Subcutaneous adipose tissue (tissue), 4 donors: Measurements from ENCODE around the gene PPIH. TPM values are rescaled to one million over a fixed set of nuclear protein-coding genes. Genes with fewer than 3 reads are reported as not detected.

Source experiments
- total RNA-seq, 4 donors: library from RNA; depleted of rRNA; stranded (reverse); fragments of >200 nt; gene quantifications; one replicate each; pipeline ENCODE4 v1.1.0, GENCODE V29; 2016
- TF ChIP-seq, protein P1 (sequence below): fragments of 450-650 bp; IDR thresholded peaks from one replicate; pipeline ENCODE4 v1.5.1; 2016; ENCODE audit warnings: low read depth, mild to moderate bottlenecking, control low read depth, antibody characterized with exemption, moderate library complexity

Gene PPIH
- total RNA-seq, 4 donors from 2014 or later = 11.9 to 23.6 (median 20.2) TPM

DNA sequence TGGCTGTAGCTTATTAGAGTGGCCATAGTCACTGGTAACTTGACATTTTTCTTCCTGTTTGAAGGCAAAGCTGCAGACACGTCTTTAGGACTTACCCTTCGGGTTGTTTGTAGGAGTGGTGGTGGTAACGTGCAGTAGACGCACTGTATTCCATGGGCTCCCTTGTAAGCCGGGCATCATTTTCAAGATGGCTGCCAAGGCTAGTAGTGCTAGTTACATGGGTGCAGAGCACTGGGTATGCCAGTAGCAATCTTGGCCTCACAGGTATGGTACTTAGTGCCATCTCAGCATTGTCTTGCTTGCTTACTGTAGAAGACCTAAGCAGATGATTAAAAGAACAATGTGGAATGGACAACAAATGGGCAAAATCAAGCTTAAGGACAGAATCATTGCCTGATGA is 25.9 kb downstream of the PPIH start:
- TF ChIP-seq, protein P1, sequence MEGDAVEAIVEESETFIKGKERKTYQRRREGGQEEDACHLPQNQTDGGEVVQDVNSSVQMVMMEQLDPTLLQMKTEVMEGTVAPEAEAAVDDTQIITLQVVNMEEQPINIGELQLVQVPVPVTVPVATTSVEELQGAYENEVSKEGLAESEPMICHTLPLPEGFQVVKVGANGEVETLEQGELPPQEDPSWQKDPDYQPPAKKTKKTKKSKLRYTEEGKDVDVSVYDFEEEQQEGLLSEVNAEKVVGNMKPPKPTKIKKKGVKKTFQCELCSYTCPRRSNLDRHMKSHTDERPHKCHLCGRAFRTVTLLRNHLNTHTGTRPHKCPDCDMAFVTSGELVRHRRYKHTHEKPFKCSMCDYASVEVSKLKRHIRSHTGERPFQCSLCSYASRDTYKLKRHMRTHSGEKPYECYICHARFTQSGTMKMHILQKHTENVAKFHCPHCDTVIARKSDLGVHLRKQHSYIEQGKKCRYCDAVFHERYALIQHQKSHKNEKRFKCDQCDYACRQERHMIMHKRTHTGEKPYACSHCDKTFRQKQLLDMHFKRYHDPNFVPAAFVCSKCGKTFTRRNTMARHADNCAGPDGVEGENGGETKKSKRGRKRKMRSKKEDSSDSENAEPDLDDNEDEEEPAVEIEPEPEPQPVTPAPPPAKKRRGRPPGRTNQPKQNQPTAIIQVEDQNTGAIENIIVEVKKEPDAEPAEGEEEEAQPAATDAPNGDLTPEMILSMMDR = no peak

GRCh38 chr1:42686418-42686817 is 28.2 kb downstream of the PPIH start:
- TF ChIP-seq, protein P1 = no peak

GRCh38 chr1:42689912-42690311 is 31.7 kb downstream of the PPIH start:
- TF ChIP-seq, protein P1 = no peak

DNA sequence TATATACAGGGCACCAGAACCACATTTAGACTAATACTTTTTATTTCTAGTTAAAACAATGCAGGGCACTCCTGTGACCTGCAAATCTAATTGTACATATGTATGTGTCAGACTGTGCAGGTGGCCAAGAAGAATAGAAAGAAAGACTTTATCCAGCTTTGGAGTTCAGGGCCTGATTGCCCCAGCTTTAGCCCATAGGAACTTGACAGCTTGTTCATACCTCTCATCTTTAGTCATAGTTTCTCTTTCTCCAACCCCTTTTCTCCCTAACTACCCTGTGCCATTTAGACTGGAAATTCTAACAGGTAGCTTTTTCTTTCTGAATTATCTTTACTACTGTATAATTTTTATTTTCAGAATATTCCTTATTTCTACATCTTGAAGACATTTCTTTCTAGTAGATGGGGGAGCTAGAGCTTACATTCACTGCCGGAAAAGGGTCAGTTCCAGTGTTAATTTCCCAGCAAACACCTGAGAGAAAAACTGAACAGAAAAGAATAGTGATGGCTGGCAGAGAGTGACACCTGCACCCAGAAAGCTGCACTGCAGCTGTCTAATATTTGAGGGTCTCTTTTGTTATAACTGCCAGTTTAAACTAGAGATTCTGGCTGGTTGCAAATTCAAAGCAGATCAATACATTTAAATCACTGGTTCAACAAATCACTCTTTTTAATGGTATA is 32.4 kb downstream of the PPIH start:
- TF ChIP-seq, protein P1 = no peak

DNA sequence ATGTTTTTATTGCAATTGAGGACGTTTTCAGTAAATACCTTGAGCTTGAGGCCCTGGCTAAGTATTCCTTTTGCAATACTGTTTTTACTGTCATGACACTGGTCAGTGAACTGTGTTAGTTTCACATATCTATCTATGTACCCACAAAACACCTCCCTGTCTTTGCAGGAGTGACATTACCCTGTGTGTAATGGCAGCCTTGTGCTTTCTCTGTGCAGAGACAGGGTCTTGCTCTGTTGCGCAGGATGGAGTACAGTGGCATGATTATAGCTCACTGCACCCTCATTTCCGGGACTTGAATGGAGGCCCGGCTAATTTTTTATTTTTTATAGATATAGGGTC is 32.9 kb downstream of the PPIH start:
- TF ChIP-seq, protein P1 = no peak

GRCh38 chr1:42692461-42692860 is 34.2 kb downstream of the PPIH start:
- TF ChIP-seq, protein P1 = no peak

DNA sequence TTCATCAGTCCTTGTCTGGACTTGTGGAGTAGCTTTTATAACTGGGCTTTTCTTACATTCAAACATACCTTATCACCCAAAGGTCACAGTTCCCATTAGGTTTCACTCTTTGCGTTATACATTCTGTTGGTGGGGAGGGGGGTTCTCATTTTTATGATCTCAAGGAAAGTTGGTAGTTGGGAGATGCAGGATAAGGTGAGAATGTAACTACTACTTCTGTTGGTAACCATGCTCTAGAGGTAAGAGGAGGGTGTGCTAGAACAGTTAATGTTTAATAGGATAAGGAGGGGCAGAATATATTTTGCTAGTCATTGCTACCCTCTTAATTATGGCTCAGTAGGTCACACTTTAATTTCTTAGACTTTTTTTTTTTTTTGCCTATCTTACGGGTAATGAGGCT is 34.7 kb downstream of the PPIH start:
- TF ChIP-seq, protein P1 = no peak
